Glutamatergic neuron (in vitro differentiated cells): ENCODE measurements around the gene ADCY2. TPM values are rescaled to one million over a fixed set of nuclear protein-coding genes. Genes with fewer than 3 reads are reported as not detected.

Experiments used
- DNase-seq: peaks from one replicate; pipeline ENCODE4 v3.0.0; 2022
- H3K27ac Mint-ChIP-seq: one replicate; pipeline ENCODE4 v1.8.0; 2020; ENCODE audit warnings: mild to moderate bottlenecking, mixed read lengths, inconsistent platforms; ENCODE audit not compliant: unreplicated experiment
- H3K27me3 Mint-ChIP-seq: one replicate; pipeline ENCODE4 v1.8.0; 2020; ENCODE audit warnings: mild to moderate bottlenecking, moderate library complexity, mixed read lengths, inconsistent platforms; ENCODE audit not compliant: unreplicated experiment
- H3K36me3 Mint-ChIP-seq: one replicate; pipeline ENCODE4 v1.8.0; 2020; ENCODE audit warnings: mild to moderate bottlenecking, mixed read lengths, inconsistent platforms; ENCODE audit not compliant: unreplicated experiment
- H3K4me1 Mint-ChIP-seq: one replicate; pipeline ENCODE4 v1.8.0; 2020; ENCODE audit warnings: mild to moderate bottlenecking, low read depth, mixed read lengths, inconsistent platforms; ENCODE audit not compliant: unreplicated experiment
- H3K4me3 Mint-ChIP-seq: one replicate; pipeline ENCODE4 v1.8.0; 2020; ENCODE audit warnings: mild to moderate bottlenecking, mixed read lengths, inconsistent platforms; ENCODE audit not compliant: unreplicated experiment
- H3K9me3 Mint-ChIP-seq: one replicate; pipeline ENCODE4 v1.8.0; 2020; ENCODE audit warnings: mild to moderate bottlenecking, moderate library complexity, mixed read lengths, inconsistent platforms; ENCODE audit not compliant: unreplicated experiment
- total RNA-seq: library from RNA; stranded (reverse); fragmentation: NEBNext Ultra II Directional; extraction: Animal tissue kit (Norgen Biotek cat#: 25700); gene quantifications from one replicate; pipeline ENCODE4 v1.2.1, GENCODE V29; 2021; ENCODE audit not compliant: unreplicated experiment
- TF ChIP-seq, protein P1 (sequence below): fragments of 200-600 bp; sonication (generic); IDR thresholded peaks from one replicate; pipeline ENCODE4 v1.5.0; 2021; ENCODE audit not compliant: partially characterized antibody, unreplicated experiment

ADCY2 gene
- total RNA-seq, 1 donor from 2014 or later: 3.8 TPM

DNA sequence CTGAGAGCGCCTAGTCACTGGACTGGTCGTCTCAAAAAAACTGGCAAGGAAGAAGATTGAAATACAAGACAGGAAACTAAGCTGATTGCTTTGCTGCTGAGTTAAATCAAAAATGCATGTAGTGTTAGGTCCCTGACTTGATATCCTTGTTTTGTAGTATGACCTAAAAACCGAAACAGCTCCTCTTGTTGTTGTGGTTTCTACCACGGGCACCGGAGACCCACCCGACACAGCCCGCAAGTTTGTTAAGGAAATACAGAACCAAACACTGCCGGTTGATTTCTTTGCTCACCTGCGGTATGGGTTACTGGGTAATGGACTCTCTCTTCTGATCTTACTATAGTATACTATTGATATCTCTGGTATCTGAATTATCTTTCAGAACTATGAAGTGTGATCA is 477.3 kb downstream of the ADCY2 start:
- H3K9me3 Mint-ChIP-seq: peaks cover 6% of the 10 kb centered on the region
- H3K27ac Mint-ChIP-seq: no peak overlapping the region
- no peak for DNase-seq
- peaks cover 4% of the 10 kb centered on the region for H3K27me3 Mint-ChIP-seq
- H3K4me1 Mint-ChIP-seq: peaks cover 12% of the 10 kb centered on the region
- TF ChIP-seq, protein P1, sequence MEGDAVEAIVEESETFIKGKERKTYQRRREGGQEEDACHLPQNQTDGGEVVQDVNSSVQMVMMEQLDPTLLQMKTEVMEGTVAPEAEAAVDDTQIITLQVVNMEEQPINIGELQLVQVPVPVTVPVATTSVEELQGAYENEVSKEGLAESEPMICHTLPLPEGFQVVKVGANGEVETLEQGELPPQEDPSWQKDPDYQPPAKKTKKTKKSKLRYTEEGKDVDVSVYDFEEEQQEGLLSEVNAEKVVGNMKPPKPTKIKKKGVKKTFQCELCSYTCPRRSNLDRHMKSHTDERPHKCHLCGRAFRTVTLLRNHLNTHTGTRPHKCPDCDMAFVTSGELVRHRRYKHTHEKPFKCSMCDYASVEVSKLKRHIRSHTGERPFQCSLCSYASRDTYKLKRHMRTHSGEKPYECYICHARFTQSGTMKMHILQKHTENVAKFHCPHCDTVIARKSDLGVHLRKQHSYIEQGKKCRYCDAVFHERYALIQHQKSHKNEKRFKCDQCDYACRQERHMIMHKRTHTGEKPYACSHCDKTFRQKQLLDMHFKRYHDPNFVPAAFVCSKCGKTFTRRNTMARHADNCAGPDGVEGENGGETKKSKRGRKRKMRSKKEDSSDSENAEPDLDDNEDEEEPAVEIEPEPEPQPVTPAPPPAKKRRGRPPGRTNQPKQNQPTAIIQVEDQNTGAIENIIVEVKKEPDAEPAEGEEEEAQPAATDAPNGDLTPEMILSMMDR: no peak
- H3K4me3 Mint-ChIP-seq: no peak overlapping the region
- no peaks in the 10 kb centered on the region for H3K36me3 Mint-ChIP-seq

DNA sequence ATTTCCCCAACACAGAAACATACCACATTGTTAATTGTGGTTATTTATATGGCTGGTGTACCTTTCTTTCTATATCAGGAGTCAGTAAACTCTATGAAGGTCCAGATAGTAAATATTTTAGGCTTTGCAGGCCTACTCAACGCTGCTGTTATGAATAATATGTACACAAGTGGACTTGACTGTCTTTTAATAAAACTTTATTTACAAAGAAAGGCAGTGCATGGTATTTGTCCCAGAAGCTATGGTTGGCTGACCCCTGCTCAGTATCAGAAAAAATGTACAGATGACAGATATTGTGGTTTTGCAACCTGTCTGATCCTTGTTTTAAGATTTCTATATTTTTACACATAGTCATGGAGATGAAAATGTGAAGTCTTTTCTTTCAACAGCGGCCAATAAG is 478.7 kb downstream of the ADCY2 start:
- no peak for DNase-seq
- TF ChIP-seq, protein P1: no peak
- Mint-ChIP-seq H3K27ac (no peak overlapping the region), H3K4me3 (no peak overlapping the region), H3K9me3 (peaks cover 2% of the 10 kb centered on the region), H3K4me1 (peaks cover 18% of the 10 kb centered on the region), H3K36me3 (no peaks in the 10 kb centered on the region), H3K27me3 (no peaks in the 10 kb centered on the region)

DNA sequence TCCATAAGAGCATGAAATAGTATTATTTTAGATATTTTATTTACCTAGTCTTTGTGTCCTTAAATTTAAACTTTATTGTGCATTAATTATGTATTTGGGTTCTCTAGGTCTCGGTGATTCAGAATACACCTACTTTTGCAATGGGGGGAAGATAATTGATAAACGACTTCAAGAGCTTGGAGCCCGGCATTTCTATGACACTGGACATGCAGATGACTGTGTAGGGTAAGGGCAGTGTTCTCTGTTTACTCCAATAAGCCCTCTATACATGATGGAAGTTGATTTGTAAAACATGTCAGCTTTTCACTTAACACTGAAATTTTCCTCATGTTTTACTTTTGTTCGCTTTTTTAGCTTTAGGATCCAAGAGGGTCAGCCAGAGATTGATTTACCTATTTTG is 479.2 kb downstream of the ADCY2 start:
- TF ChIP-seq, protein P1: no peak
- Mint-ChIP-seq H3K27me3 (no peaks in the 10 kb centered on the region), H3K4me3 (no peak overlapping the region), H3K27ac (no peak overlapping the region), H3K36me3 (no peaks in the 10 kb centered on the region), H3K4me1 (peaks cover 16% of the 10 kb centered on the region), H3K9me3 (no peaks in the 10 kb centered on the region)
- no peak for DNase-seq

DNA sequence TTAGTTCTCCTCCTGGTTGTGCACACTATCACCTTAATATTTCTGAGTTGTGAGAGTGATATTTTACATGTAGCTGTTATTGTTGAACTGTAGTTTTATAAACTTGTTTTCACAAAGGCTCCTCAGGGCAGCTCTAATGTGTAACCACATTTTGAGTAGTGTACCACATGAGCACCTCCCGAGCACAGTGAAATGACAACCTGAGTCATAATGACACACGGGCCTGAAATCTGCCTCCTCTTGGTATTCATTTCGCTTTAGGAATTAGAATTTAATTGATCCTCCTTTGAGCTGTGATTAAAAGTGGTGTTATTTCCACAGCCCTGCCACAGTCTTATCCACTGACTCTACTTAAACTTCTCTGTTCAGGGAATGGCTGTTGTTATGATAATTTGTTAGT is 480.9 kb downstream of the ADCY2 start:
- TF ChIP-seq, protein P1: no peak
- Mint-ChIP-seq H3K9me3 (no peaks in the 10 kb centered on the region), H3K4me1 (peaks cover 16% of the 10 kb centered on the region), H3K27ac (no peak overlapping the region), H3K36me3 (no peaks in the 10 kb centered on the region), H3K4me3 (no peak overlapping the region), H3K27me3 (no peaks in the 10 kb centered on the region)
- DNase-seq: no peak

DNA sequence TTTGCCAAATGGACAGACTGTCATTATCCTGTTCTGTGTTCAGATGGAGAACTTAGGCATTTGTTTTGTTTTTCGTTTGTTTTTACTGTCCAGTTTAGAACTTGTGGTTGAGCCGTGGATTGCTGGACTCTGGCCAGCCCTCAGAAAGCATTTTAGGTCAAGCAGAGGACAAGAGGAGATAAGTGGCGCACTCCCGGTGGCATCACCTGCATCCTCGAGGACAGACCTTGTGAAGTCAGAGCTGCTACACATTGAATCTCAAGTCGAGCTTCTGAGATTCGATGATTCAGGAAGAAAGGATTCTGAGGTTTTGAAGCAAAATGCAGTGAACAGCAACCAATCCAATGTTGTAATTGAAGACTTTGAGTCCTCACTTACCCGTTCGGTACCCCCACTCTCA is 481.9 kb downstream of the ADCY2 start:
- Mint-ChIP-seq H3K36me3 (no peaks in the 10 kb centered on the region), H3K9me3 (no peaks in the 10 kb centered on the region), H3K27ac (no peak overlapping the region), H3K4me3 (no peak overlapping the region), H3K4me1 (peaks cover 14% of the 10 kb centered on the region), H3K27me3 (no peaks in the 10 kb centered on the region)
- TF ChIP-seq, protein P1: no peak
- no peak for DNase-seq
